HG02588 (cell line): Measurements from ENCODE around the gene C16orf96.

ENCODE experiments used
- ATAC-seq: cut with Tn5 transposase; IDR thresholded peaks from one replicate; pipeline ENCODE4 v1.9.1; 2021; ENCODE audit warnings: mild to moderate bottlenecking, moderate library complexity; ENCODE audit not compliant: unreplicated experiment

C16orf96 gene

DNA sequence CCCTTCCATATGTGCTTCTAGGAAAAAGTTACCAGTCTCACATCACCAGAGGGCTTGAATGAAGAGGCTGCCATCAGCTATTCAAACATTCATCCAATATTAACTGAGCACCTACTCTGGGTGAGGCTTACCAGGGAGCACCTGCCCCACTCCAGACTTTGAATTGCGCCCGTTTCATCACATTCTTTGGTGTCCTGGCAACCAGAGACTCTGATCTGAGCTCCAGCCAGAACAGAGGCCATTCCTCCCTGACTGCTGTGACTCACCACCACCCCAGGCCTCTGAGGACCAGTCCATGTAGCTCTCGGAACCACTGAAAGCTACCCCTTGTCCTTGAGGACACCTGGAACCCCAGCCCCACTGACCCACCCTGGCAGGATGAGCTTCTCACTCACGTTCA lies at the start of gene C16orf96:
Gene C16orf96, plus strand, starts transcription at position 229 of the 400 bp plus-strand sequence. Its CDS starts 150 bp downstream, at position 379.
- no peak for ATAC-seq

DNA sequence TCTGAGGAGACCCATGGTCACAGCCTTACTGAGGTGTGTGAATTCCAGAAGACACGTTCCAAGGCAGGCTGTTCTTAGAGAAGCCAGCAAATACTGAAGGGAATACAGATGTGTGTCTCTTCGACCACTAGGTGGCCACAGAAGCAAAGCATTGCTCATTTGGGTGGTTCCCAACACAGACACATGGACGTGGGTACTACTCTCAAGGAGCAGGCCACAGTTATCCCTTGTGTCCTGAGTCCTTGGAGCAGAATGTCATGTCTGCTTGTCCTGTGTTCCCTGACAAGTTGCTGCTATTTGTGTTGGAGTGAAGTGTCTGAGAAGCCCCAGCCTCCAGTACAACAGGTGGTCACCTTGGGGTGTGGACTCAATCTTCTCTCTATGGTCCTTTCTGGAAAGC lies 49.7 kb upstream of the C16orf96 start:
- ATAC-seq: no peak

DNA sequence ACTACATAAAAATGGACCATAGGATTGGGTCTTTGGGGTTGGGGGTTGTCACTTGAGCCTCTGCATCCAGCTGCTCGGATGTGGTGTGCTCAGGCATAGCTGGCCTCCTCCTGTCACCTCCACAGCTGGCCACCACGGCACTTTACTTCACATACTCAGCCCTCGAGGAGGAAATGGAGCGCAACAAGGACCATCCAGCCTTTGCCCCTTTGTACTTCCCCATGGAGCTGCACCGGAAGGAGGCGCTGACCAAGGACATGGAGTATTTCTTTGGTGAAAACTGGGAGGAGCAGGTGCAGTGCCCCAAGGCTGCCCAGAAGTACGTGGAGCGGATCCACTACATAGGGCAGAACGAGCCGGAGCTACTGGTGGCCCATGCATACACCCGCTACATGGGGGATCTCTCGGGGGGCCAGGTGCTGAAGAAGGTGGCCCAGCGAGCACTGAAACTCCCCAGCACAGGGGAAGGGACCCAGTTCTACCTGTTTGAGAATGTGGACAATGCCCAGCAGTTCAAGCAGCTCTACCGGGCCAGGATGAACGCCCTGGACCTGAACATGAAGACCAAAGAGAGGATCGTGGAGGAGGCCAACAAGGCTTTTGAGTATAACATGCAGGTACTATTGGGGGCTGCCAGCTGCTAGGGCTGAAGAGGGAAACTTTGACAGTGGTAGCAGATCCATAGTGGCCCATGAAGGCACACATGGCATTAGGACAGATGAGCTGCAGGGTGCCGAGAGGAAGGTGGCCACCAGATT lies 48.4 kb upstream of the C16orf96 start:
- no peak for ATAC-seq

DNA sequence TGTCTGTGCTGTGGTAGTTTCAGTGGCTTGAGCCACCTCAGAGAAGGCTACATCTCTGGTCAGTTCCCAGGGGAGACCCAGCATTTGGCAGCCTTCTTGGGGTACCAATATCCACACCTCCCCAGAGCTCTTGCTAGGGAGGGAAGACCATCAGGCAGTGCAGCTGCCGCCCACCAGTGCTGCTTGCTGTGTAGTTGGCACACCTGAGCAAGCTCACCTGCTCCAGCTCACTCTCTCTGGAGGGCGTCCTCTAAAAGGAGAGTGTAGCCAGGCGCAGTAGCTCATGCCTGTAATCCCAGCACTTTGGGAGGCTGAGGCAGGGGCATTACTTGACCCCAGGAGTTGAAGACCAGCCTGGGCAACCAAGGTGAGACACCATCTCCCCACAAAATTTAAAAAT lies 47.3 kb upstream of the C16orf96 start:
- no peak for ATAC-seq

DNA sequence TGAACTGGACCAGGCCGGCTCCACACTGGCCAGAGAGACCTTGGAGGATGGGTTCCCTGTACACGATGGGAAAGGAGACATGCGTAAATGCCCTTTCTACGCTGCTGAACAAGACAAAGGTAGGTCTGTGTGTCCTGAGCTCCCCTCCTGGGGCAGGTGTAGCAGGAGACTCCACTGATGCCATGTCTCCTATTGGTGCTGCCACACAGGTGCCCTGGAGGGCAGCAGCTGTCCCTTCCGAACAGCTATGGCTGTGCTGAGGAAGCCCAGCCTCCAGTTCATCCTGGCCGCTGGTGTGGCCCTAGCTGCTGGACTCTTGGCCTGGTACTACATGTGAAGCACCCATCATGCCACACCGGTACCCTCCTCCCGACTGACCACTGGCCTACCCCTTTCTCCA lies 46.7 kb upstream of the C16orf96 start:
- no peak for ATAC-seq

DNA sequence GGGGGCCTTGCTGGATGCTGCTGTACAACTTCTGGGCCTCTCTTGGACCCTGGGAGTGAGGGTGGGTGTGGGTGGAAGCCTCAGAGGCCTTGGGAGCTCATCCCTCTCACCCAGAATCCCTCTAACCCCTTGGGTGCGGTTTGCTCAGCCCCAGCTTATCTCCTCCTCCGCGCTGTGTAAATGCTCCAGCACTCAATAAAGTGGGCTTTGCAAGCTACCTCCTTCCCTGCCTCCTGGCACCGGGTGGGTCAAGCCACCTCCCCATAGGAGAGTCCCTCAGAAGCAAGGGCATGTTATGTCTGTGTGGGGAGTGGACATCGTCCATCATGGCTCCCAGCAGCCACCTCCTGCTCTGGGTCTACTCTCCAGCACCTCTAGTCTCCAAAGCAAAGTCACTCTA lies 46.0 kb upstream of the C16orf96 start:
- no peak for ATAC-seq

DNA sequence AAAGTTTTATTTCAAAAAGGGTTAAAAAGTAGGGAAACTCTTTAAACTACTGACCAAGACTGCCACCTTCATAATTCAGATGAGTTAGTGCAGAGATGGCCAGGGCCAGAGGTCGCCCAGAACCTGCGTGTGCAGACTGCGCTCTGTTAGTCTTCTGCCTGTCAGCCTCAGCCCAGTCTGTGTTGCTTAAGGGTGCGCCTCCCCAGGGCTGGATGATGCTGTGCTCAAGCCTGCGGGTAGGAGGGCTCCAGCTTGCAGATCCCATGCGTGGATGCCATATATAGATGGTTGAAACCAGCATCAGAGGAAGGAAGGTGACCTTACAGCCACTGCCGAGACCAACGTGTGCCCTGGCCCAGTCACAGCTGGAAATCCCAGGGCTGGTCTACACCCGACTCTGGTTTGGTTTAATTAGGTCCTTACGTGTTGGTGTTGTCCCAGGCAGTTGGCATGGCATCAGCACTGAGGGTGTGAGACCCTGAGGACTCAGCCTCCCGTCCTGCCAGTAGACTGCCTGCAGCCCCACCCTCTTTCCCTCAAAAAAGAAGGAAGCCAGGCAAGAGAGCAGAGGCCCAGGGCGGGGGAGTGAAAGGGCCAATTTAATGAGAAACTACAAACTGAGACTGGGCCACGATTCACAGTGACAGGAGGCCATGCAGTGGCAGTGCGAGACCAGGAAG lies 45.3 kb upstream of the C16orf96 start:
- ATAC-seq: no peak

DNA sequence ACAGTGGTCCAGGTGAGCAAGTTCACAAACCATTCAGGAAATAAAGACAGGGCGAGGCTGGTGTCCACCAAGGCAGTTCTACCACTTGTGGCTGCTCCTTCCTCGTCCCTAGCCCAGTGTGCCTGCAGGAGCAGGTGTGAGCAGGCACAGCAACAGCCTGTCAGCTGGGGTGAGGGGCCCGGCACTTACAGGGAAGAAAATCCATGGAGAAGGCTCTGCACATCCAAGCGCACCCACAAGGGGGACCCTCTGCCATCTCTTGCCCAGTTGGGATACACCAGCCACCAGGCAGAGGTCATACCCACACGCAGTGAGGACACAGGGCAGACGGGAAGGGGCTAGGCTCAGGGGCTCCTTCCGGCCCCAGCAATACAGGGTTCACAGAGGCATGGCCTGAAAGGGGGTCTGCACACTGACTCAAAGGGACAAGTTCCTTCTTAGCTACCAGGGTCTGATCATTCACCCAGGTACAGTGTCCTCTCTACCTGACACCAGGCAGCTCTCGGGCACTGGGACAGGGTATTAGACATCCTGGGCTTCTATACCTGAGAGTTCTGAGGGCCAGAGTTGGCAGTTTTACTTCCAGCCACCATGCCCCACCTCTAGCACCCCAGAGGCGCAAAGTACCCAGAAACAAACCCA lies 44.6 kb upstream of the C16orf96 start:
- no peak for ATAC-seq

DNA sequence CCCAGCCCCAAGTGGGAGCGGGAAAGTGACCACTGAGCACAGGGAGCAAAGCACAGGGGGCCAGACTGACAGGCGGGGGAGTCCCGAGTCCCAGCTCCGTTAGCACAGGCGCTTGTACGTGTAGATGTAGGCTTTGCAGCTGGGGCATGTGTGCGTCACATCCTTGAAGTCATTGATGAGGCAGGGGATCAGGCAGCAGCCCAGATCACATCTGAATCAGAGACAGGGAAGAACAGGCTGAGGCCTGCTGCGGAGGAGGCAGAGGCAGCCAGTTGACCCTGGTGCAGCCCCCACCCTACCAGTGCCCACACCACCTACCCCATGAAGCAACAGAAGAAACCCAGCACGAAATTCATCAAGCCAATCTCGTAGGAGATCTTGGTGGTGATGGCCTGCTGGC lies 43.7 kb upstream of the C16orf96 start:
- ATAC-seq: no peak

DNA sequence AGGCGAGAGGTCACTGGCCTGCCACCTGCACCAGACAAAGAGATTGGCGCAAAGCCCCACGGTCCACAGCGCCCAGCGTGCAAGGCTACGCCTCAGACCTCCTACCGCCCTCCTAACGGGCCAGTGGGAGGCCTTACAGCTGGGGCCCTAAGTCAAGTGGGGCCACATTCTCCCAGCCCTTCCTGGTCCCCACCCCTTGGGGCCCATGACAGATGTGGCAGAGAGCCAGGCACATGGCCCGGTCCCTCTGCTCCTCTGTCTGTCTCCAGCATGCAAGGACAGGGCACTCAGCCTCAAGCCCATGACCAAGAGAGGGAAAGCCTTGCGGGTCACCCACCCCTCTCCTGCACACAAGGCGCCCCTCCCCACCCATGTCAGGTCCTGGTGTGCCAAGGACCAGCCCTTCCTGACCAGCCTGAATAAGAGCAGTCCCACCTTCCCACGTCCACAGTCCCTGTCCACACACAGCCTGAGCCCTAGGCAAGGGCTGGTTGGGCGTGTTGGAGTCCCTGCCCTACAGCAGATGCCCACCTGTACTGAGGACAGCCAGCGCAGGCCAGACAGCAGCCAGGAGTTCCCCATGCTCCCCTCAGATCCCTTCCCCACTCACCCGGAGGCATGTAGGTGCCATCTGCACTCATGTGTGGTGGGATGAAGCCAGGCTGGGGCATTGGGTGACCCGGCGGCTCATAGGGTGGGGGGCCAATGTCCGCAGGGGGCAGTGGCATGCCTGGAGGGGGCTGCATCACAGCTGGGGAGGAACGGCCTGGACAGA lies 42.9 kb upstream of the C16orf96 start:
- no peak for ATAC-seq

DNA sequence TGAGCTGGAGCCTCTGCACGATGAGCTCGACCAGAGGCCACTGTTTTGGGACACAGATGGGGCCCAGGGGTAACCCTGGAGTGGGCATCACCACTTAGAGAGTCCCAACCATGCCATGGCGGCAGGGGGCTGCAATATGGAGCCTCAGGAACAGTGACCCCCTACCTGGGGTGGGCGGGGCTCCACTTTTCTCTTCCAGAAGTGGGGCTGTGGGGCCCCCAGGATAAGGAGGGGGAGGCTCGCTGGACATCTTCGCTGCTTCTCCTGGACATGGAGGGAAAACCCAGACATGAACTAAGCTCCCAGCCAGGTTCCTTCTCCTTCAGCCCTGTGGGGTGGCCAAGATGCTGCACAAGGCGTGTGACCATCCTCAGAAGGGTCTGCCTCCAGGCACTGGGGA lies 42.3 kb upstream of the C16orf96 start:
- ATAC-seq: no peak

DNA sequence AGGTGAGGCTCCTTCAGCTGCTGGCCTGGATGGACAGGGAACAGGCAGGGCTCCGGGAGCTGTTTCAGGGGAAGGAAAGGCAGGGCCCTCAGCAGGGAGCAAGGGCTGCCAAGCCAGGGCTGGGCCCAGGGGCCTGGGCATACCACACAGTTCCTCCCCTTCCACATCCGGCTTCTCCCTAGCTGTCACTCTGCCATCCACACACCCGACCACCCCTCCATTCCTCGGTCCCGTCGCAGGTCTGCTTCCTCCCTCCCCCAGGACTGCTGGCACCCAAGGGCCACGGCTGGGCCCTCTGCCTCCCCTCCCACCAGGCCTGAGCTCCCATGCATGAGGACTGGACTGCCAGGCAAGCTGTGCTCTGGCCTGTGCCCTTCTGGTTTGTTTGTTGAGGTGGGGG lies 41.5 kb upstream of the C16orf96 start:
- ATAC-seq: no peak

DNA sequence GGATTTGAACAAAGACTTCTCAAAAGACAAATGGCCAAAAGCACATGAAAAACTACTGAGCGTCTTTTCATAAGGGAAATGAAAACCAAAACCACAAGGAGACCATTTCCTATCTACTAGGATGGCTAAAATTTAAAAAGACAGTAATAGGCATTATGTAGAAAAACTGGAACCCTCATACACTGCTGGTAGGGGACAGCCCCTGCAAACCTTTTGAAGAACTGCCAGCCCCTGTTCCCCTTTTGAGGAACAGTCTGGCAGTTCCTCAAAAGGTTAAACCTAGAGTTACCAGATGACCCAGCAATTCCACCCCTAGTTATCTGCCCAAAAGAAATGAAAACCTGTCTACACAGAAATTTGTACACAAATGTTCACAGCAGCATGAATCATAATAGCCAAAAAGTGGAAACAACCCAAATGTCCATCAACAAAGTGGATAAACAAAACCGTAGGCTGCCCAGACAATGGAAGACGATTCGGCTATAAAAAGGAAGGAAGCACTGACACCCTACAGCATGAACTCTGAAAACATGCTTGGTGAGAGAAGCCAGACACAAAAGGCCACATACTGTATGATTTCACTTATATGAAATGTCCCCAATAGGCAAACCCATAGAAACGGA lies 40.4 kb upstream of the C16orf96 start:
- peak; percentile 74 for ATAC-seq

DNA sequence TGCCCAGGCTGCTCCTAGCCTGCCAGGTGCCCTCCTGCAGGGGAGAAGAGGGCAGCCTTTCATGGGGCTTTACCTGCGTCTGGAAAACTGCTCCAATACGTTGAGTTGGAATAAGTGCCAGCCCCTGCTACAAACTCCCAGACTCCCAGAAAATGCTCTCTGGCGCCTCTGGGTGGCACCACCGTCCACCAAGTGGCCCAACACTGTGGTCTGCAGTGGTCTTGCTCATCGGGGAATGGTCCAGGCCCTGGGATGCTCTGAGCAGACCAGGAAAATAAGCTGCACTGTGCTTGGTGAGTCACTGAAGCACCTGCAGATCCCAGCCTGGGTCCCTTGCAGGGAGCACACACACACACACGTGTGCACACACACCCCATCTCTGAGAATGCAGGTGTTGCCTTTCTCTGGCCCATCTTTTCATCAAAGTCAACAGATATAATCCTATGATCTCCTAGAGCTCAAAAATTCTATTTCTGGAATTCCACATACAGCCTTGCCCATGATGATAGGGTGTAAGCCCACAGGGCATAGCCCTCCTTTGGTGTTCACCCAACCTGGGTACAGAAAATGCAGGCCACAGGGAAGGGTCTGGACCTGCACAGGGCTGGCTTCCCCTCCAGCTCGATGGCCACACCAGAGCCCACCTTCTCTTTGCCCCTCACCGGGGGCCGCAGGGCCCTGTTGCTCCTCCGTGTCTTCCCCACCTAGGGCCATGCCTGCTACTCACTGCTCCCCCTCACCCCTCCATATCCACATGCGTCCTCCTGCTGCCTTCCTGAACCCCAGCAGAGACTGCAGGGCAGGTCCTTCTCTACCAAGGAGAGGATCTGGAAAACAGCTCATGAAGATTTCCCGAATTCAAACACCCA lies 38.1 kb upstream of the C16orf96 start:
- no peak for ATAC-seq

DNA sequence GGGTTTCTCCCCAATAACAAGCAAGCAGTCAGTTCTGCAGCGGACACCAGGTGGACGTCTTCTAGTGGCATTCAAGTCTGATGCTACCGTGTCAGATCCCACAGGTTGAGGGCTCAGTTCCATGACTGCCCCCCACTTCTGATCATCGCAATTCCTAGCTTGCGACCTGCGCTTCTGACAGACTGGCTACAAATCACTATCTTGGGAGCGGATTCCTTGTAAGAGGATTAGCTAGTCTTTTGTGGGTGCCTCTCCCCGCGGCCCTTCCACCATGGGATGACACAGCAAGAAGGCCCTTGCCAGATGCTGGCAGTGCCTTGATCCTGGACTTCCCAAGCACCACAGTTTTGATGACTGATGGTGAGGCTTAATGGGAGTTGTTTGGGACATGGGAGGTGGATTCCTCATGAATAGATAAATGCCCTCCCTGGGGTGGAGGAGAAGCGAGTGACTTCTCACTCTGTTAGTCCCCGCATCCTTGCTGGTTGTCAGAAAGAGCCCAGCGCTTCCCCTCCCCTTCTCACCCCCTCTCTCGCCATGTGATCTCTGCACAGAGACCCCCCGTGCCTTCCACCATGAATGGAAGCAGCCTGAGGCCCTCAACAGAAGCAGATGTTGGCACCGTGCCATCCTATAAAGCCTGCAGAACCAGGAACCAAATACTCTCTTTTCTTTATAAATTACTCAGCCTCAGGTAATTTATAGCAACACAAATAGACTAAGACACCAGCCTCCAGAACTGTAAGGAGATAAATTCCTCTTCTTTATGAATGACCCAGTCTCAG lies 36.7 kb upstream of the C16orf96 start:
- no peak for ATAC-seq

DNA sequence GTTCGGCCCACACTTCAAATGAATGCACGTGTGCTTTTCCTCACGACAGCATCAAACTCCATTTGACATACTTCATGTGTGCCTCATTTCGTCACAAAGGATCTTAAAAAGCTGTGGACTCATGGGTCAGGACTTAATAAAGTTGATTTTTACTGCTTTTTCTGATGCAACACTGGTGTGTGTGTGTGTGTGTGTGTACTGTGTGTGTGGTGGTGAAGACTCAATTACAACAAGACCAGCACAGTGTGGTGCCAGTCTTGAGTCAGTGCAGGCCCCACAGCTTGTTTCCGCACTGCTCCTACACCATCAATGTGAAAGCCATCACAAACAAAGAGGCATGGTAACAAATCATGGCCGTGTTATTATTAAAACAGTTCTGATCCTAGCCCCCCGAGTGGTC lies 35.2 kb upstream of the C16orf96 start:
- ATAC-seq: no peak

DNA sequence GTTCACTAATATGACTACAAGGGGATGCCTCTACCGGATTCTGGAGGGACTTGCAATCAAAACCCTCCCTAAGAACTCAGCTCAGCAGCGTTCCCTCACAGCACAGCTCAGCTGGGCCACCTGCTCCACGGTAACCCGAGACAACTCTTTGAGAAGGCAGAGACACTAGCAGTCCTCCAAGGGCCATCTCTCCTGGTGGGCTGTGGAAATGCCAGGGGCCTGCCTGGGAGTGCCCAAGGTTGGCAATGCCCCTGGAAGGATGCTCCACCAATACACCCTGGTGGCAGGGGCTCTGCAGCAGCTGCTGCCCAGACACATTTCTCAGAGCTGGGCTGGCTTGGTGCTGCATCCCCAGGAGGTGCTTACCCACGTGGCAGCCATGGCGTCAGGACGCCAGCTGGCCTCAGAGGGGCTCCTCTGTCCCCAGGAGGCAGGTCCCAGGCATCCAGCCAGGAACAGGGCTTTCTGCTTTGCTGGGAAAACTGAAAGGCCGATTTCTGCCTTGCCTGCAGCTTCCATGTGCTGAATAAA lies 34.0 kb upstream of the C16orf96 start:
- no peak for ATAC-seq

DNA sequence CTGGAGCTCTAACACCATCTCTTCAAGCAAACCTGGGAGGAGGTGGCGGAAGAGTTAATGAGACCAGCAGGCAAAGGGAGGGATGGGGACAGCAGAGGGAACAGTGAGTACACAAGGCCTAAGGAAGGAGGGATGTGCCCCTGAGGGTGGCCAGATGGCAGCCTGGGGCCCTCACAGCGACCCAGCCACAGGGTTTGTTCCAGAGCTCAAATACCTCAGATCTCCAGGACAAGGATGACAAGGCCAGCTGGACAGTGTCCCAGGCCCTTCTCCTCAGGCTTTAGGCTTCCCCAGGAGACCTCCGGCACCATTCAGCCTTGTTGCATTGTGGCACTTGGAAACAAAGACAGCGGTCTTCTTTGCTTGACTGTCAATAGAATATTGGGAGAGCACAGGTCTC lies 32.5 kb upstream of the C16orf96 start:
- no peak for ATAC-seq

DNA sequence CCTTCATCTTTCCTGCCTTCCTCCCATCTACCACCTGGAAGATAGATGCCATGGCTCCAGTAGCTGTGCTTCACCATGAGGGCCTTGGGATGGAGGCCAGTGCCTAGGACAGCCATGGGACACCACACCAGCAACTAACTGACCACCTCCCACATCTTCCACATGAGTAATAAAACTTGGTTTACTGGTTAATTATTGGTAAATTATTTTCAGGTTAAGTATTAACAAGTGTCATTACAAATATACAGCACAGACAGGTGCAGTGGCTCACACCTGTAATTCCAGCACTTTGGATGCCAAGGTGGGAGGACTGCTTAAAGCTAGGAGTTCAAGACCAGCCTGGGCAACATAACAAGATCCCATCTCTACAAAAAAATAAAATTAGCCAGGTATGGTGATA lies 31.6 kb upstream of the C16orf96 start:
- ATAC-seq: no peak
